Naive B cell (primary cell): ENCODE measurements around the gene CDH26. TPM values are rescaled to one million over a fixed set of nuclear protein-coding genes. Genes with fewer than 3 reads are reported as not detected.

Source experiments
- ATAC-seq, 2 donors: fragments of 150-1000 bp; cut with Tn5 transposase; 2 replicates each; pipeline ENCODE4 v1.10.0; 2021; ENCODE audit warnings: low read depth in 2 of 2, mild to moderate bottlenecking in 2 of 2, moderate library complexity in 2 of 2
- DNase-seq: peaks from one replicate; pipeline ENCODE4 v3.0.0; 2022
- H3K27ac Mint-ChIP-seq, 6 donors: one replicate each; pipeline ENCODE4 v1.8.0; 2020 to 2022; ENCODE audit warnings: mild to moderate bottlenecking in 6 of 6, mixed read lengths in 6 of 6, moderate library complexity in 5 of 6, inconsistent platforms in 2 of 6
- H3K27me3 Mint-ChIP-seq, 3 donors: one replicate each; pipeline ENCODE4 v1.8.0; 2021 to 2022; ENCODE audit warnings: mixed read lengths in 3 of 3, mild to moderate bottlenecking in 1 of 3
- H3K36me3 Mint-ChIP-seq, 2 donors: one replicate each; pipeline ENCODE4 v1.8.0; 2020 to 2022; ENCODE audit warnings: mixed read lengths in 2 of 2, inconsistent platforms in 1 of 2, mild to moderate bottlenecking in 1 of 2
- H3K4me1 Mint-ChIP-seq, 3 donors: one replicate each; pipeline ENCODE4 v1.8.0; 2020 to 2022; ENCODE audit warnings: mixed read lengths in 3 of 3, inconsistent platforms in 1 of 3, mild to moderate bottlenecking in 1 of 3, moderate library complexity in 1 of 3
- H3K4me3 Mint-ChIP-seq, 8 donors: one replicate each; pipeline ENCODE4 v1.8.0; 2020 to 2022; ENCODE audit warnings: mild to moderate bottlenecking in 8 of 8, mixed read lengths in 8 of 8, moderate library complexity in 8 of 8, inconsistent platforms in 2 of 8
- H3K9me3 Mint-ChIP-seq, 7 donors: one replicate each; pipeline ENCODE4 v1.8.0; 2020 to 2022; ENCODE audit warnings: mixed read lengths in 7 of 7, mild to moderate bottlenecking in 5 of 7, inconsistent platforms in 2 of 7, moderate library complexity in 1 of 7
- polyA plus RNA-seq, 6 donors: library from polyadenylated mRNA; unstranded; fragments of 300-500 nt; fragmentation: Illumina TruSeq; gene quantifications; one replicate each; pipeline ENCODE4 v1.2.3, GENCODE V29; 2021; ENCODE audit warnings: low read depth in 6 of 6

CDH26 gene
- polyA plus RNA-seq, 6 donors from 2014 or later, result 0.15 TPM; not detected in 5

DNA sequence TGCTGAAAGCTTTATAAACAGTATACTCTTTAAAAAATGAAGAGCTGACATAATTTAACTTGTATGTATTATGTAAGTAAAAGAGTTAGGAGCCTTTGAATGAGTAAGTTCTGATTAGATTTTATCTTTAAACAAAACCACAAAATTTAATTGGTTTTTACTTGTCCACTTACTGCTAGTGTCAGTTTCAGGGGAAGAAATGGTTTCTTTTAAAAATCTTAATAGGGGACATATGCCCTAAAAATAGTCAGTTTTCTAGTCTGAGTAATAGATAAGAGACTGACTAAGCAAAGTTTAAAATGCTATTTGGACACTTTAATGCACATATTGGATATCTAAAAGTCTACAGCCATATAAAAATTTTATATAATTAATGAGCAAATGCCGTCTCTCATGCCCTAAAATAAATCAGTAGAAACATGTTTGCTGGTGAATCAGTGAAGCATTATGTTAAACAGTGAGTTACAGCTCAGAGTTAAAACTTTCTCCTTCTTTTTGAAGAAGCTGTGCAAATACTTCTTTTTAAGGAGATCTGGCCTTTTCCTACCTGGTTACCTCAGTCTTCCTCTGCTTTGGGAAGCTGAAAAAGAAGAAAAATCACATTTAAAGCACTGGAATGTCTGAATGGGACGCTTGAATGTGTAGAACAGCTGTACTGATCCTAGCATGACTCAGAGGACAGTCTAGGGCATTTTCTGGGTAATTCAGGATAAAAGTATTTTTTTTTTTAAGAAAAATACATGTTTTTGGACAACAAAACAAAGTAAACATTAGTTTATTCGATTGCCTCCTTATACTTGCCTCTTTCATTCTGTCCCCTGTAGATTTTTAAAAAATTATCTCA lies 55.3 kb downstream of the CDH26 start:
- no peaks in the 10 kb centered on the region for H3K4me1 Mint-ChIP-seq
- DNase-seq (no peak), ATAC-seq (no peak)
- no peak overlapping the region for H3K4me3 Mint-ChIP-seq
- H3K27ac Mint-ChIP-seq, result no peak overlapping the region
- peaks cover 7 to 35% (median 21%) of the 10 kb centered on the region in 7 donors for H3K9me3 Mint-ChIP-seq
- H3K36me3 Mint-ChIP-seq, result peaks cover 4 to 6% of the 10 kb centered on the region in 2 donors
- peaks cover 0 to 4% (median 0%) of the 10 kb centered on the region in 3 donors for H3K27me3 Mint-ChIP-seq

DNA sequence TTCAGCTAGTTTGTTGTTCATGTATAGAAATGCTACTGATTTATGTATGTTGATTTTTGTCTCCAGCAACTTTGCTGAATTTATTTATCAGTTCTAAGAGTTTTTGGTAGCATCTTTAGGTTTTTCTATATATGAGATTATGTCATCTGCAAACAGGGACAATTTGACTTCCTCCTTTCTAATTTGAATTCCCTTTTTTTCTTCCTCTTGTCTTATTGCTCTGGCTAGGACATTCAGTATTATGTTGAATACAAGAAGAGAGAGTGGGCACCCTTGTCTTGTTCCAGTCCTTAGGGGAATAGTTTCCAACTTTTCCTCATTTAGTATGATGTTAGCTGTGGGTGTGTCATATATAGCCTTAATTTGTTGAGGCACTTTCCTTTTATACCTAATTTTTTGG lies 58.2 kb downstream of the CDH26 start:
- ATAC-seq, result no peak
- Mint-ChIP-seq H3K4me3 (no peak overlapping the region), H3K9me3 (peaks cover 16 to 47% (median 26%) of the 10 kb centered on the region in 7 donors), H3K36me3 (peaks cover 13 to 21% of the 10 kb centered on the region in 2 donors), H3K27ac (no peak overlapping the region), H3K4me1 (no peaks in the 10 kb centered on the region), H3K27me3 (peaks cover 0 to 9% (median 0%) of the 10 kb centered on the region in 3 donors)
- no peak for DNase-seq

DNA sequence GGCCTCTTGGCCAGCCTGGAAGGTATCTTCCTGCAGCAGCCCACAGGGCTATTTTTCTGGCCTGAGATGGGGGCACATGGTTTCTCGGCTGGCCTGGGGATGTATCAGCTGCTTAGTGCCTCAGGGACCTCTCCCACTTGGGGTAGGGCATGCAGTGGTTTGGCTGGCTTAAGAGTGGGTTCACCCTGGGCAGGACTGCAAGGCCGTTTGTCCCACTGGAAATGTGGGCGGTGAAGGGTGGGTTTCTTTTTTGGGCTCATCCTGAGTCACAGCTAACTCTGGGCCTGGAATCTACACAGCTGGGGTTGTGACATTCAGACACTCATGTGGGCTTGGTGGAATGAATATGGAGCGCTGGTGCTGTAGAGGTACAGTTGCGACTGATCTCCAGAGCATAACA lies 62.0 kb downstream of the CDH26 start:
- Mint-ChIP-seq H3K36me3 (peaks cover 13 to 21% of the 10 kb centered on the region in 2 donors), H3K27me3 (peaks cover 0 to 9% (median 0%) of the 10 kb centered on the region in 3 donors), H3K27ac (no peak overlapping the region), H3K9me3 (peaks cover 16 to 45% (median 24%) of the 10 kb centered on the region in 7 donors), H3K4me1 (no peaks in the 10 kb centered on the region), H3K4me3 (peak overlapping the region in 2 of 8 donors; percentile 9 to 37)
- DNase-seq (no peak), ATAC-seq (no peak)

DNA sequence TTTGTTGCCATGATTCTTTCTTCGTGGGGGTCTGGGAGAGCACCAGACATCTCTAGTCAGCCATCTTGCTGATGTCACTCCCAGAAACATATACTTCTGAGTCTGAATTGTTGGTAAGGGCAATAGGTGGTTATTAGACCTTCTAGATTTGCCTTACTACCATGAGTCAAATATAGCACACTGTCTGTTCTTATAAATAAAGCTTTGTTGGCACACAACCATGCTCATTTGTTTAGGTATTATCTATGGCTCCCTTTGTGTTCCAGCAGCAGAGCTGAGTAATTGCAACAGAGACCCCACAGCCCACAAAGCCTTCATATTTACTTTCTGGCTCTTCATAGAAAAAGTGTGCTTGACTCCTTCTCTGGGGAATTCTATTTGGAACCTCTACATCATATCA lies 62.9 kb downstream of the CDH26 start:
- Mint-ChIP-seq H3K27me3 (peaks cover 0 to 4% (median 3%) of the 10 kb centered on the region in 3 donors), H3K4me3 (peak overlapping the region in 1 of 8 donors; percentile 2), H3K9me3 (peaks cover 16 to 37% (median 23%) of the 10 kb centered on the region in 7 donors), H3K27ac (no peak overlapping the region), H3K36me3 (peaks cover 16 to 24% of the 10 kb centered on the region in 2 donors), H3K4me1 (no peaks in the 10 kb centered on the region)
- ATAC-seq, result no peak
- DNase-seq, result no peak

DNA sequence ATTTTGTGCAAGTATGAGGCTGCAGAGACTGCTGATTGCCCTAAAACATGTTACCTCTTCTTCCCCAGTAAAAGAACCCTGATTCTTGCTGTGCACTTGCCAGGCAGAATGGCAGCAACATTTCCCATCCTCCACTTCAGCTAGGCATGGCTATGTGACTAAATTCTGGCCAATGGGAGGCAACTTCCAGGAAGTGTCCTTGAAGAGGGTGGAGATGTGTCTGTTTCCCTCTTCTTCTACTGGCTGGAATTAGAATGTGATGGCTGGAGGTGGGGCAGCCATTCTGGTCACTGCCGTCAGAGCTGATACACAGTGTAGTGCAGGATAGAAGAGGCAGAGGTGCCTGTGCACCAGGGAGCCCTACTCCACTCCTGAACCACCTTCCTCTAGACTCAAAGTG lies 64.6 kb downstream of the CDH26 start:
- no peak for DNase-seq
- peaks cover 18 to 34% of the 10 kb centered on the region in 2 donors for H3K36me3 Mint-ChIP-seq
- no peak overlapping the region for H3K4me3 Mint-ChIP-seq
- ATAC-seq, result no peak
- H3K4me1 Mint-ChIP-seq, result no peaks in the 10 kb centered on the region
- H3K27me3 Mint-ChIP-seq, result peaks cover 0 to 13% (median 4%) of the 10 kb centered on the region in 3 donors
- H3K27ac Mint-ChIP-seq, result peak overlapping the region in 1 of 6 donors; percentile 70
- peaks cover 12 to 25% (median 17%) of the 10 kb centered on the region in 7 donors for H3K9me3 Mint-ChIP-seq

DNA sequence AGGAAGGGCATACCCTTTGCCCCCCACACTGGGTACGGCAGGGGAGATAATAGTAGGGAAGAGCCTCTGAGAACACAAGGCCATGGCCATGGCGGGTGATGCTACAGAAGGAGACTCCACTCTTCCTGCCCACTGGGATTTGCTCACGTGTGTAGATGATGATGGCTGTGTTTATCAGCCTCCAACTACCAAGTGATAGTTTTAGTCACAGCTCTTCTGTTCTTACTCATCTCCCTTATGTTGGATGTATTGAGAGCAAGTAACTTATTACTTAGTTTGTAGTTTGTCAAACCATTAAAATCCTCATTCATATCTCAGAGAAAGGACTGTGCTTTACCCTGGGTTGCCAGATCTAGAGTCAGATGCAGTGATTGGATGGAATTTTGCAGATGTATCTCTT lies 66.0 kb downstream of the CDH26 start:
- Mint-ChIP-seq H3K4me1 (no peaks in the 10 kb centered on the region), H3K9me3 (peaks cover 6 to 17% (median 12%) of the 10 kb centered on the region in 7 donors), H3K27ac (no peak overlapping the region), H3K4me3 (no peak overlapping the region), H3K36me3 (peaks cover 7 to 32% of the 10 kb centered on the region in 2 donors), H3K27me3 (peaks cover 0 to 22% (median 9%) of the 10 kb centered on the region in 3 donors)
- ATAC-seq (no peak), DNase-seq (no peak)

DNA sequence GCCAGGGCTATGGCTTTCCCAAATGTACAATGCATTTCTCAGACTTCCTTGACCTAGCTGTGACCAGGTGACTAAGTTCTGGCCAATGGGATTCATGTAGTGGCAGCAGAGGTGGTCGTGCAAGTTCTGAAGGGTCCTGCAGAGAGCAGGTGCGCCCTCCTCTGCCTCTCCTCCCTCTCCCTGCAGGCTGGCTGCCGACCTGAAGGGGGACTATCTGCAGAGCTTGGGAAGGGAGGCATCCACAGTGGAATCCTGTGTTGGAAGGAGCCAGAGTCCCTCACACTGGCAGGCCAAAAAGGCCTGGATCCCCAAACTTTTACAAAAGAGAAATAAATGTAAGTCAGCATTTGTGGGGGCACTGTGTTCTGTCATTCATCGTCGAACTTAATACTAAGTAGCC lies 66.6 kb downstream of the CDH26 start:
- no peak for ATAC-seq
- Mint-ChIP-seq H3K27me3 (peaks cover 0 to 22% (median 7%) of the 10 kb centered on the region in 3 donors), H3K4me3 (no peak overlapping the region), H3K36me3 (peaks cover 4 to 26% of the 10 kb centered on the region in 2 donors), H3K27ac (no peak overlapping the region), H3K9me3 (peaks cover under 1 to 16% (median 9%) of the 10 kb centered on the region in 7 donors), H3K4me1 (no peaks in the 10 kb centered on the region)
- DNase-seq, result no peak

DNA sequence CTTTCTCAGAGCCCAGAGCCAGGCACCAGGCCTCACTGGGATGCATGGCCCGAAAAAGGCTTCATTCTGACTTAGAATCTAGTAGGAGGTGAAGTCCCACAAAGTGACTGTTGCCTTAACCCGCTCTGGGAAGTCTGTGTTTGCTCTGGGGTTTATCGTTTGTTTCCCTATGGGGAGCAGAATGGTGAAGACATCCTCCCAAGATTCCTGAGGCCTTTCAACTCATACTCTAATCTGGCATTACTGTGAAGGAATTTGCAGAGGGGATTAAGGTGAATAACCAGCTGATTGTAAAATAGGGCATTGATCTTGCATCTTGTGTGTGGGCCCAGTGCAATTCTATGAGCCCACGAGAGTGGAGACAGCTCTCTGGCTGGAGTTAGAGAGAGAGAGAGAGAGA lies 67.8 kb downstream of the CDH26 start:
- H3K36me3 Mint-ChIP-seq, result peaks cover 4 to 24% of the 10 kb centered on the region in 2 donors
- H3K9me3 Mint-ChIP-seq, result peaks cover 0 to 16% (median 9%) of the 10 kb centered on the region in 7 donors
- H3K27me3 Mint-ChIP-seq, result peaks cover 0 to 22% (median 5%) of the 10 kb centered on the region in 3 donors
- ATAC-seq, result no peak
- H3K4me3 Mint-ChIP-seq, result no peak overlapping the region
- no peak for DNase-seq
- H3K4me1 Mint-ChIP-seq, result no peaks in the 10 kb centered on the region
- H3K27ac Mint-ChIP-seq, result peak overlapping the region in 1 of 6 donors; percentile 38

DNA sequence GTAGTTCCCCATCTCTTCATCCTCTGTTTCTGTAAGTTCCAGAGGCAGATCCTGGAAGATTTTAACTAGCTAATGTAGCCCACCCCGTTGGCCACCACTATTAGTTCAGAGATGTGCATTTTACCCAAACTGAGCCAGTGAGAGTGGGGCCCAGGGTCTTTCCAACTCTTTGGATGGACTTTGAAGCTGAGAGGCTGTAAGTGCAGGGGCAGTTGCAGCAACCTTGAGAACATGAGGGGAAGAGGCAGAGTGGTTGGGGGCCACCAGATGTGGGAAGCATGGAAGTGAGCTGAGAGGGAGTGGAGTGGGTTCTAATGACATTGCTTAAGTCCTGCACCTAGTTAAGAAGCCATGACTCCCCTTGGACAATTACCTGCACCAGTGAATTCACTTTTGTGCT lies 72.2 kb downstream of the CDH26 start:
- Mint-ChIP-seq H3K4me3 (no peak overlapping the region), H3K4me1 (no peaks in the 10 kb centered on the region), H3K27ac (no peak overlapping the region), H3K27me3 (peaks cover 0 to 22% (median 9%) of the 10 kb centered on the region in 3 donors), H3K9me3 (peaks cover 2 to 21% (median 11%) of the 10 kb centered on the region in 7 donors), H3K36me3 (peaks cover 4 to 24% of the 10 kb centered on the region in 2 donors)
- DNase-seq (no peak), ATAC-seq (no peak)

DNA sequence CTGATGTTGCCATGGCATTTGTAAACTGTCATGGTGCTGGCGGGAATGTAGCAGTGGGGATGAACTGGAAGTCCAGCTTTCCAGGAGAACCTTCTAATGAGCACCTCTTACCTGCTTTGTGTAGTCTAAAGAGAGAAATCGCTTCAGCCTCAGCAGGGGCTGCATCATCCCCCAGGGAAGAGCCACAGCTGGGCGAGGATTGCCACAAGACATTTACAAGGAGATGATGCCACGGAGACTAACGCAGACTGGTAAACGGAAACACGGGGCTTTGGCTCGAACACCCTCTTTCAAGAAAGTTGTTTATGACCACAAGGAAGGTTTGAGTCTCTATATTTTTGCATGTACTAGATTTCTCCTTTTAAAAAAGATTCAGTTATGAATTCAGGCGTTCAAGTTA lies 72.9 kb downstream of the CDH26 start:
- DNase-seq (no peak), ATAC-seq (no peak)
- Mint-ChIP-seq H3K36me3 (peaks cover 3 to 23% of the 10 kb centered on the region in 2 donors), H3K4me1 (no peaks in the 10 kb centered on the region), H3K4me3 (no peak overlapping the region), H3K27me3 (peaks cover 0 to 19% (median 9%) of the 10 kb centered on the region in 3 donors), H3K9me3 (peaks cover 5 to 28% (median 13%) of the 10 kb centered on the region in 7 donors), H3K27ac (no peak overlapping the region)

DNA sequence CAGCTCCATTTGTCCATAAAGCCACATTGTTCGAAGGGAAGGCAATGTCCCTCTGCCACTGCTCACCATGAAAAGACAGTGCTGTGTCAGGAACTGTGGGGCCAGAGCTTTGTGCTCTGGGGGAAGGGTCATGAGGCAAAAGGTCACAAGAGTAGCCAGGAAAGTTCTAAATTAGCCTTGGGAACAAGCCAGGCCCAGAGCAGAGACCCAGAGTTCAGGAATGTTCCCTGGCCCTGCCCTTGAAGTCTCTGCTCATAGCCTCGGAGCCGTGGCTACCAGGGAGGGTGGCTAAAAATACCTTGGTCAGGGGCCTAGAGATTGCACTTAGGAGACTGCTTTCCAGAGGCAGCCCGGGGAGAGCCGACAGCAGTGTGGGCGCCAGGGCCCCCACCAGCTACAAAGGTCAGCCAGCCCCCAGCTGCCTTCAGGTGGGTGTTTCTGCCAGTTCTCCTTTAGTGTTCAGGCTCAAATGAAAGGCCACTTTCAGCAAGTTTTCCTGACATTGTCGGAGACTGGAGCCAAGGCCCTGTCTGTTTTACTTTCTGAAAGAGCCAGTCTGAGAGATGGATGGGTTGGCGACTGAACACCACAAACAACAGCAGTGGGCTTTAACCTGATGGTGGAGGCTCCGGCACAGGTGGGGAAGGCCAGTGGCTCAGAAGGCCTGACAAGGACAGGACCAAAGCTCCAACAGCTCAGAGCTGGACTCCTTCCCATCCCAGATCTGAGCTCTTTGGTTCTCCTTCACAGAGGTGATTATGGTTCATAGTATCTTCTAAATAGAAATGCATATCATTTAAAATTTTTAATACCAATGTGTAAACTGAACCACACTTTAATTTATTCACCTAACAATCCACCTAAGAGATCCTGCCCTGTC lies 76.2 kb downstream of the CDH26 start:
- Mint-ChIP-seq H3K27ac (no peak overlapping the region), H3K4me1 (no peaks in the 10 kb centered on the region), H3K36me3 (peaks cover 5 to 14% of the 10 kb centered on the region in 2 donors), H3K4me3 (no peak overlapping the region), H3K27me3 (peaks cover 4 to 12% (median 8%) of the 10 kb centered on the region in 3 donors), H3K9me3 (peaks cover 0 to 21% (median 12%) of the 10 kb centered on the region in 7 donors)
- no peak for DNase-seq
- ATAC-seq, result no peak

DNA sequence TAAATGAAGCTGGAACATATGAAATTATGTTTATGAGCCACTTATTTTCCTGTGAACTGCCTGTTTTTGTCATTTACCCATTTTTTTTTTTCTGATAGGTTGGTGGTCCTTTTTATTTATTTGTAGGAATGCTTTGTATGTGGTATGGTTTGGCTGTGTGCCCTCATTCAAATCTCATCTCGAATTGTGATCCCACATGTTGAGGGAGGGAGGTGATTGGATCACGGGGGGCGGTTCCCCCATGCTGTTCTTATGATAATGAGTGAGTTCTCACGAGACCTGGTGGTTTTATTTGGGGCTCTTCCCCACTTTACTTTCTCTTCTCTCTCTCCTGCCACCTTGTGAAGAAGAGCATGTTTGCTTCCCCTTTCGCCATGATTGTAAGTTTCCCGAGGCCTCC lies 77.3 kb downstream of the CDH26 start:
- DNase-seq (no peak), ATAC-seq (no peak)
- no peaks in the 10 kb centered on the region for H3K4me1 Mint-ChIP-seq
- no peak overlapping the region for H3K4me3 Mint-ChIP-seq
- peaks cover 5 to 14% of the 10 kb centered on the region in 2 donors for H3K36me3 Mint-ChIP-seq
- H3K9me3 Mint-ChIP-seq, result peaks cover 0 to 19% (median 10%) of the 10 kb centered on the region in 7 donors
- H3K27ac Mint-ChIP-seq, result peak overlapping the region in 1 of 6 donors; percentile 84
- peaks cover 7 to 14% (median 10%) of the 10 kb centered on the region in 3 donors for H3K27me3 Mint-ChIP-seq

DNA sequence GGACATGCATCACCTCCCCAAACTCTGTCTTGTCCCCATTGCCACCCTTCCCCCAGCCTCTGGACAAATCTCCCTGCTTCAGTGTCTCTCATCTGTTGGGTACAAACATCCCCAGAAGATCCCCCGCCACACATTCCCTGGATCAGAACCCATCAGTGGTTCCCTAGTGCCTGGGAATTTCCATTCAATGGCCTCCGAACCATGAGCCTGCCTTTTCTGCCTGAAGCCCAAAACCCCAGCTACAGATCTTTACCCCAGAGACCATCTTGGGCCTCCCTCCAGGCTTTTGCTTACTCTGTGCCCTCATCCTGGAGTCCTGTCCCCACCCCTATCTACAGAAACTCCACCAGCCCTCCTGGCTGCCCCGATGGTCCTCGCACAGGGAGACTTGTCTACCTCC lies 78.1 kb downstream of the CDH26 start:
- H3K4me3 Mint-ChIP-seq, result peak overlapping the region in 1 of 8 donors; percentile 49
- peaks cover 0 to 19% (median 10%) of the 10 kb centered on the region in 7 donors for H3K9me3 Mint-ChIP-seq
- ATAC-seq, result no peak
- DNase-seq, result no peak
- no peaks in the 10 kb centered on the region for H3K4me1 Mint-ChIP-seq
- peaks cover 7 to 17% (median 14%) of the 10 kb centered on the region in 3 donors for H3K27me3 Mint-ChIP-seq
- H3K36me3 Mint-ChIP-seq, result peaks cover 5 to 14% of the 10 kb centered on the region in 2 donors
- peak overlapping the region in 1 of 6 donors; percentile 46 for H3K27ac Mint-ChIP-seq
